Measurements from ENCODE around the gene ADGRA3.

DNA sequence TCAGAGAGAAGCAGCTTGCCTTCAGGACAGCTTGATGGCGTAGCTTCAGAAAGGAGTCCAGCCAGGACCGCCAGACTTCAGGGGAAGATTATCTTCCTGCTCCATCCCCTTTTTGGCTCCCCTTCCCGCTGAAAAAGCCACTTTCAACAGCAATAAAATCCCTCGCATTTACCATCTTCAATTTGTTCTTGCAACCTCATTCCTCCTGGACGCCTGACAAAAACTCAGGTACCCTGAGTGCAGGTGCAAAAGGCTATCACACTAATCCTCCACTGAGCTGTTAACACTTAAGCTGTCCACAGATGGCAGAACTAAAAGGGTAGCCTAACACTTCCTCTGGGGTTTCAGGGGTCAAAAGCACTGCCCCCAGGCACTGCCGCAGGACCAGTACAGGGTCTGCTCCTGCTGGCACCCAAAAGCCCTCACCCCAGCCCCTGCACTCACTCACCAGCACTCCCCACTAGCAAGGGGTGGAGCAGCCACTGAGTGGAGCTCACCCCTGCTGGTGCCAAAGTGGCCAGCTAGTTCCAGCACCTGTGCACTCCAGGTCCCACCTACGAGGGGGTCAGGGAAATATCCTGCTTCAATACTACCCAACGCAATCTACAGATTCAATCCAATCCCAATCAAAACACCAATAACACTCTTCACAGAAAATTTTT lies 145.8 kb downstream of the ADGRA3 start:
- TF ChIP-seq POLR2AphosphoS5 (IDR thresholded peaks at IDR 0.05), result no peak
- TF ChIP-seq CTCF (IDR thresholded peaks at IDR 0.05), result no peak
